Stimulated activated CD4-positive, alpha-beta T cell treated with anti-CD3 and anti-CD28 coated beads, Interleukin-15, amount 100 ng/mL, for 48 hours (primary cell): Measurements from ENCODE around the gene AKAP12.
A peak's percentile ranks its signal among the peaks of the same experiment; 100 is the strongest.
"Not testable (repeated sequence)": the region's sequence is repeated elsewhere in the genome, so short reads cannot be mapped to it uniquely, and the experiment has no call there.

ENCODE experiments used
- DNase-seq, 2 donors: peaks; one replicate each; pipeline ENCODE4 v3.0.0-alpha.2; 2020; ENCODE audit warnings: low read depth in 2 of 2

Gene AKAP12

GRCh38 chr6:151310279-151310678 is 70.5 kb downstream of the AKAP12 start:
- no peak for DNase-seq

GRCh38 chr6:151310852-151311767 is 71.3 kb downstream of the AKAP12 start:
- DNase-seq = no peak

- DNase-seq = no peak
Observed at GRCh38 chr6:151313066-151313491, 73.3 kb downstream of the AKAP12 start.

GRCh38 chr6:151315661-151316060 is 75.9 kb downstream of the AKAP12 start:
- not testable (repeated sequence) for DNase-seq

- no peak for DNase-seq
Observed at GRCh38 chr6:151317103-151317994, 77.6 kb downstream of the AKAP12 start.

GRCh38 chr6:151317995-151318365 is 78.2 kb downstream of the AKAP12 start:
- no peak for DNase-seq

GRCh38 chr6:151320140-151320539 is 80.4 kb downstream of the AKAP12 start:
- no peak for DNase-seq

GRCh38 chr6:151321438-151321837 is 81.7 kb downstream of the AKAP12 start:
- no peak for DNase-seq

GRCh38 chr6:151322570-151322969 is 82.8 kb downstream of the AKAP12 start:
- DNase-seq = no peak

GRCh38 chr6:151323791-151324487 is 84.2 kb downstream of the AKAP12 start:
- DNase-seq = peak; percentile 38 to 56

GRCh38 chr6:151324488-151324825 is 84.7 kb downstream of the AKAP12 start:
- DNase-seq = no peak

GRCh38 chr6:151325075-151326050 is 85.6 kb downstream of the AKAP12 start:
- no peak for DNase-seq

- no peak for DNase-seq
Observed at GRCh38 chr6:151326116-151326825, 86.5 kb downstream of the AKAP12 start.

- DNase-seq = no peak
Observed at GRCh38 chr6:151327101-151327500, 87.3 kb downstream of the AKAP12 start.

GRCh38 chr6:151330130-151330696 is 90.4 kb downstream of the AKAP12 start:
- no peak for DNase-seq

GRCh38 chr6:151335930-151336329 is 96.2 kb downstream of the AKAP12 start:
- DNase-seq = no peak

GRCh38 chr6:151338651-151339200 is 99.0 kb downstream of the AKAP12 start:
- DNase-seq = no peak

GRCh38 chr6:151339369-151339768 is 99.6 kb downstream of the AKAP12 start:
- no peak for DNase-seq

- no peak for DNase-seq
Observed at GRCh38 chr6:151340219-151340978, 100.6 kb downstream of the AKAP12 start.
